ENCODE data around the gene GJA5. TPM values are rescaled to one million over a fixed set of nuclear protein-coding genes. Genes with fewer than 3 reads are reported as not detected.

The GJA5 gene
- total RNA-seq, result not detected in 2 replicates

DNA sequence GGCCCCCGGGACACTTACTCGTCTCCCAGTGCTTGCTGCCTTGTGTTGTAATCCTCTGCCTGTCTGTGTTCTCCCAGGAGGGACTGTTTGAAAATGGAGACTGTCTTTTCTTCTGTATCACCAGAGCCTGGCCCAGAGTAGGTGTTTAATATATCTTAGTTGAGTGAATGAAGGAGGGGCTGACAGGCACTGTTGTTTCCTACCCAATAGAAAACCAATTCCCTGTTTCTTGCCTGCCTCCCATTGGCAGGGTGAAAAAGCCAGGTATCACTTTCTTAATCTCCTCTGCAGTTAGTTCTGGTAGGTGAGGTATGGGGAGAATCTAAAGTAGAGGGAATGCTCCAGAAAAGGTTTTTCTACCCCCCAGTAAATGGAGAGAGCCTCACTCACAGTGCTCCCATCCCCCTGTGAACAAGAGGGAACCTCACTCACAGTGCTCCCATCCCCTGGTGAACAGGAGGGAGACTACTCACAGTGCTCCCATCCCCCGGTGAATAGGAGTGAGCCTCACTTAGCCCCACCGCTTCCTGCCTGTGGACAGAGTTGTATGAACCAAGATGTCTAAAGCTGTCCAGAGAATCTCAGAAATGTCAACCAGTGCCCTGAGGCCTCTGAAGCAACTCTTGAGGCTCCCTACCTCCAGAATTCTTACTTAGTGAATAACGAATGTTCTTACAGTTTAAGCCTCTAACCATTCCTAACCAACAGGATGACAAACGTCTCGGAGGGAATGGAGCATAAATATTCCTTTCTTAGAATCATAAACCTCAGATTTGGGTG, at the start of gene GJA5:
TSS of gene GJA5 (minus strand) at position 122 of the 780 bp plus-strand sequence. CDS start 1,364 bp downstream, outside the sequence.
- peaks cover 2% of the 10 kb centered on the region for H3K27me3 Mint-ChIP-seq
- intact Hi-C loops (cut with micrococcal nuclease), result no loop called here
- no peaks in the 10 kb centered on the region for H3K36me3 Mint-ChIP-seq (ENCODE audit: low read depth)
- H3K4me3 Mint-ChIP-seq, result no peak within 1 kb of the TSS
- no peak for DNase-seq
- no peak within 1 kb of the TSS for H3K27ac Mint-ChIP-seq
- H3K4me1 Mint-ChIP-seq, result peaks cover 12% of the 10 kb centered on the region
- H3K9me3 Mint-ChIP-seq, result no peaks in the 10 kb centered on the region

DNA sequence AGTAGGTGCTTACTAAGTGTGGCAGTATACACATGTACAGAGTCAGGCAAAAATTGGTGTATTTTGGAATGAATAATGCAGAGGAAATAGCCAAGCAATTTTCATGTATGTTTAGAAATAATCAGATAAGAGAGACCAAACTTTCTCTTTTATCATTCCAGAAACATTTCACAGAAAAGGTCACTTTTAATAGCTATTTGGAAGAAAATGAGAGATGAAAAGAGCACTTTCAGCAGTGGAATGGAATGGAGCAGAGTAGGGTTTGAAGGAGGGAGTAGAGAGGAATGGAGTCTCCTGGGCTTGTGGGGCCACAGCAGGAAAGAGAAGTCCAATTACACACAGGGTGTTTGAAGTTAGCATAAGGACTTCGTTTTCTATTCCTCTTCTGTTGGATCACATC, 48.8 kb upstream of the GJA5 start:
- intact Hi-C loops (cut with micrococcal nuclease), result no loop called here
- peaks cover 4% of the 10 kb centered on the region for H3K27me3 Mint-ChIP-seq
- DNase-seq, result no peak
- H3K9me3 Mint-ChIP-seq, result no peaks in the 10 kb centered on the region
- H3K27ac Mint-ChIP-seq, result no peak overlapping the region
- no peaks in the 10 kb centered on the region for H3K4me1 Mint-ChIP-seq
- no peak overlapping the region for H3K4me3 Mint-ChIP-seq
- no peaks in the 10 kb centered on the region for H3K36me3 Mint-ChIP-seq (ENCODE audit: low read depth)

DNA sequence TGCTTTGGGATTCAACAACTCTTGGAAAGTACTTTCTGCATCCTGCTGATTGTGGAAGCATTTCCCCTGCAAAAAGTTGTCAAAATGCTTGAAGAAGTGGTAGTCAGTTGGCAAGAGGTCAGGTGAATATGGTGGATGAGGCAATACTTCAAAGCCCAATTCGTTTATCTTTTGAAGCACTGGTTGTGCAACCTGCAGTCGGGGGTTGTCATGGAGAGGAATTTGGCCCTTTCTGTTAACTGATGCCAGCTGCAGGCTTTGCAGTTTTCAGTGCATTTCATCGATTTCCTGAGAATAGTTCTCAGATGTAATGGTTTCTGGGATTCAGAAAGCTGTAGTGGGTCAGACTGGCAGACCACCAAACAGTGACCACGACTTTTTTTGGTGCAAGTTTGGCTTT, 47.6 kb upstream of the GJA5 start:
- H3K4me1 Mint-ChIP-seq, result no peaks in the 10 kb centered on the region
- no peak for DNase-seq
- peaks cover 2% of the 10 kb centered on the region for H3K27me3 Mint-ChIP-seq
- H3K27ac Mint-ChIP-seq, result no peak overlapping the region
- no peaks in the 10 kb centered on the region for H3K9me3 Mint-ChIP-seq
- no peaks in the 10 kb centered on the region for H3K36me3 Mint-ChIP-seq (ENCODE audit: low read depth)
- intact Hi-C loops (cut with micrococcal nuclease), result no loop called here
- H3K4me3 Mint-ChIP-seq, result no peak overlapping the region

DNA sequence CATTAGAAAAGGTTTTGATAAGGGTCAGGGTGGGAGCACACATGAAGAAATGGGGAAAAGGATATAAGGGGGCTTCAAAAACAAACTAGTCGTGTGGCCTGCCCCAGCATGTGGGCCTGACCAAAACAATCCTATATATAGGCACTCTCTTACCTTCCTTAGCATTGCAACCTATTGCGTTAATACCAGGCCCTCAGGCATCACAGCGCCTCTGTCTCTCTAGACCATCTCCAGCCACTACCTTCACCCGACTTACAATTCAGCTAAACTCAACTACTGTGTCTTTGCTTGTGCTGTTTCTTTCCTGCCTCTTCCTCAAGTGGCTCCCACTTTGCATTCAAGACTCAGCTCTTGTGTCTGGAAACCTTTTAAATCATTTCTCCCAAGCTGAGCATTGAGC, 47.0 kb upstream of the GJA5 start:
- Mint-ChIP-seq H3K4me1 (no peaks in the 10 kb centered on the region), H3K9me3 (no peaks in the 10 kb centered on the region), H3K36me3 (ENCODE audit: low read depth) (no peaks in the 10 kb centered on the region), H3K27me3 (peaks cover 2% of the 10 kb centered on the region), H3K4me3 (no peak overlapping the region), H3K27ac (no peak overlapping the region)
- no peak for DNase-seq
- intact Hi-C loops (cut with micrococcal nuclease), result no loop called here

DNA sequence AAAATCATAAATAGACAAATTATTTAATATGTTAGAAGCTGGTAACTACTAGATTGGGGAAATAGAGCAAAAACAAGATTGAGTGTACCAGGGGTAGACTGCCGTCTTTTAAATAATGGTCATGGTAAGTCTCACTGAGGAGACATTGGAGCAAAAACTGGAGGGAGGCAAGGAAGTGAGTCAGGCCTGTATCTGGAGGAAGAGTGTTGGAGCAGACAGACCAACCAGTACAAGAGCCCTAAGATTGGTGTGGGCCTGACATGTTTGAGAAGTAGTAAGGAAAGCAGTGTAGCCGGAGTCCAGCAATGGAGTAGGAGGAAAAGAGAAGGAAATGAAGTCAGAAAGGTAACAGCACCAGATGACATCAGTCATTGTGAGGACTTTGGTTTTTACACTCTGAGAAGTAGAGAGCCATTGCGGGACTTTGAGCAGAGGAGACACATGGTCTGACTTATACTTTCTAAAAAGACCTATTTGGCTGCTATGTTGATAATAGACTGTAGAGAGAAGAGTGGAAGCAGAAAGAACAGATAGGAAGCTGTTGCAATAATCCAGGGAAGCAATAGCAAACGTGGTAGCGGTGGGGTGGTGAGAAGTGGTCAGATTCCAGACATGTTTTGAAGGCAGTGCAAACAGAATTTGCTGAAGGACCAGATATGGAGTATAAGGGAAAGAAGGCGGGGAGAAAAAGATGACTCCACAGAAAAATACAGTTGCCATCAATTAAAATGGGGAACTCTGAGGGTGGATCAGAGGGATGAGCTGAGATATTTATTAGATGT, 44.7 kb upstream of the GJA5 start:
- Mint-ChIP-seq H3K36me3 (ENCODE audit: low read depth) (no peaks in the 10 kb centered on the region), H3K9me3 (no peaks in the 10 kb centered on the region), H3K4me3 (no peak overlapping the region), H3K27ac (no peak overlapping the region), H3K4me1 (no peaks in the 10 kb centered on the region), H3K27me3 (no peaks in the 10 kb centered on the region)
- DNase-seq, result no peak
- intact Hi-C loops (cut with micrococcal nuclease), result no loop called here

DNA sequence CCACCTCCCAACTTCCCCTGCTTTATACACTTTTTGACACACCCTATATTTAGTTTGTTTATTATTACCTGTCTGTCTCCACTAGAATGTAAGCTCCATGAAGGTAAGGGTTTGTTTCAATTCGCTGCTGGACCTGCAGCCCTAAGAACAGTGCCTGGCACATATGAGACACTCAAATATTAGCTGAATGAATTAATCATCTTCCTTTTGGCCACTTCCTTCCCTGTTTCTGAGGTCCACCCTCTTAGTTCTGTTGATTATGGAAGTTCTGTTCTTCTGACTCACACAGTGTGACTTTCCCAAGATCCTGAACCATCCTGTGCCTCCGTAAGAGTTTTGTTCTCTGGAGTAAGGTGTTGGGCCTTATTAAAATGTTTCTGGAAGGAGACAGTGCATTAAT, 40.4 kb upstream of the GJA5 start:
- Mint-ChIP-seq H3K27ac (no peak overlapping the region), H3K36me3 (ENCODE audit: low read depth) (no peaks in the 10 kb centered on the region), H3K27me3 (no peaks in the 10 kb centered on the region), H3K4me3 (no peak overlapping the region), H3K4me1 (no peaks in the 10 kb centered on the region), H3K9me3 (no peaks in the 10 kb centered on the region)
- no peak for DNase-seq
- intact Hi-C loops (cut with micrococcal nuclease), result no loop called here

DNA sequence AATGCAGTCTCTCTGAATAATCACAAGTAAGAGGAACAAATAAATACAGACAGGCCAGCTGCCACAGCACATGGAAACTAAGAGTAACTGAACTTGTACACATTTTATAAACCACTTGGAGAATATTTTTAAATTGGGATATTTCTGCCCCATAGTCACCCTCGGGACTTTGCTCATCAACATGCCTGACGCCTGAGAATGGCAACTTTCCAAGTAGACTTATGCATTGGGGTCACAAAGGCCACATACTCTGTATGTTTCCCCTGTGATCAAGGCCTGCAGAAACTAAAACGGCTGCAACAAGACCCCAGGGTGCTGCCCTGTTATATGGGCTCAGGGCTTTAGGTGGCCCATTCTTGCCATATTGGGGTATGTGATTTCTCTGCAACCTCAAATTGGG, 38.3 kb upstream of the GJA5 start:
- H3K9me3 Mint-ChIP-seq, result no peaks in the 10 kb centered on the region
- H3K36me3 Mint-ChIP-seq (ENCODE audit: low read depth), result no peaks in the 10 kb centered on the region
- intact Hi-C loops (cut with micrococcal nuclease), result no loop called here
- no peaks in the 10 kb centered on the region for H3K4me1 Mint-ChIP-seq
- H3K27me3 Mint-ChIP-seq, result peaks cover 6% of the 10 kb centered on the region
- no peak overlapping the region for H3K27ac Mint-ChIP-seq
- no peak overlapping the region for H3K4me3 Mint-ChIP-seq
- no peak for DNase-seq

DNA sequence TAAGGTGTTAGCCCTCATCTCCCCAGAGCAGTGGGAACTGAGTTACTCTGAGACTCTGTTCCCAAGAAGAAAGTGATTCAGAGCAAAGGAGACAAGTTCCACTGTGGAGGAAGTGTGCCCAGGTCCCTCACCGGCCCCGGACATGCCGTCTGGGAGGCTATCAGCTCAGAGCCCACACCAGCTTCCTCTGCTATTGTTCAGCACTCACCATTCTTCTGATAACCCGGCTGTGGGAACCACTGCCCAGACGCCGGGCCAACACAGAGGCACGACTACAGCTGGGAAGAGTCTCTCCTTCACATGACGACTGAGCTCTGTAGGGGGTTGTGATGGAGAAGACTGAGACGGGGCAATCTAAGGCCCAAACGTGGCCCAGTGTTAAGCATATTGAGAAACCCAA, 34.2 kb upstream of the GJA5 start:
- H3K9me3 Mint-ChIP-seq, result no peaks in the 10 kb centered on the region
- DNase-seq, result no peak
- H3K27me3 Mint-ChIP-seq, result peaks cover 16% of the 10 kb centered on the region
- H3K27ac Mint-ChIP-seq, result no peak overlapping the region
- no peak overlapping the region for H3K4me3 Mint-ChIP-seq
- H3K4me1 Mint-ChIP-seq, result no peaks in the 10 kb centered on the region
- H3K36me3 Mint-ChIP-seq (ENCODE audit: low read depth), result no peaks in the 10 kb centered on the region
- intact Hi-C loops (cut with micrococcal nuclease), result no loop called here

DNA sequence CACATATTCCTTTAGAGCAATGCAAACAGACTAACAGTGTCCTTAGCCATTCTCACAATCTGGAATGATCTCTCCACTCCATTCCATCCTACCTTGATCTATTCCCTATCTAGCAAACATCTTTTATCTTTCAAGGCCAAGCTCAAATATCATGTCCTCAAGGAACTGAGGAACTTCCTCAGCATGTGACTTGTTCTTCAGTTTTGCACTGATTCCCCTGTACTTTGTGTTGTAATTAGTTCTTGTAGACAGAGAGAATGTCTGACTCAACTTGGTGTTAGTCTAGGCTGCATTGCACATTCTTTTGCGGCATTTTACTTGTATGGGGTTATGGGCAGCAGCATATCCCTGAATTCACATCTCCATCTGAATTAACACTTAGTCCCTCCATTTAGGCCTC, 31.5 kb upstream of the GJA5 start:
- intact Hi-C loops (cut with micrococcal nuclease), result no loop called here
- DNase-seq, result no peak
- peaks cover 22% of the 10 kb centered on the region for H3K27me3 Mint-ChIP-seq
- no peaks in the 10 kb centered on the region for H3K9me3 Mint-ChIP-seq
- H3K36me3 Mint-ChIP-seq (ENCODE audit: low read depth), result no peaks in the 10 kb centered on the region
- no peak overlapping the region for H3K4me3 Mint-ChIP-seq
- H3K4me1 Mint-ChIP-seq, result no peaks in the 10 kb centered on the region
- H3K27ac Mint-ChIP-seq, result no peak overlapping the region

DNA sequence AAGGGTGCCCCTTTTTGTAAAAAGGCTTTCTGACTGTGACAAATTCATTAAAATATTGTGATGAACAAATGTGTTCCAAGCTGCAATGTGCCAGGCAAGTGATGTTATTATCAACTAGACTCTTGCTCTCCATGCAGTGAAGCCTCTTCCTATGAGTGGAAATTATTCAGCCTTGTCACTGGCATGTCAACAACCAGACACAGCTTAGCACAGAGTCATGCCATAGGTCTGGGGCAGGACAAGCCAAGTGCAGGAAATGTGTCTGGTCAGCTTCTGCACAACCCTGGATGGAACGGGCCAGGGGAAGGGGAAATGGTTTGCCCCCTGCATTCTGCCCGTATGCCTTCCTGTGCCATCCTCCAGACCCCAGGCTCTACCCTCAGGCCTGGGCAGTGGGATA, 27.4 kb upstream of the GJA5 start:
- Mint-ChIP-seq H3K27ac (no peak overlapping the region), H3K36me3 (ENCODE audit: low read depth) (no peaks in the 10 kb centered on the region), H3K27me3 (peaks cover 16% of the 10 kb centered on the region), H3K9me3 (no peaks in the 10 kb centered on the region), H3K4me1 (no peaks in the 10 kb centered on the region), H3K4me3 (no peak overlapping the region)
- intact Hi-C loops (cut with micrococcal nuclease), result no loop called here
- no peak for DNase-seq

DNA sequence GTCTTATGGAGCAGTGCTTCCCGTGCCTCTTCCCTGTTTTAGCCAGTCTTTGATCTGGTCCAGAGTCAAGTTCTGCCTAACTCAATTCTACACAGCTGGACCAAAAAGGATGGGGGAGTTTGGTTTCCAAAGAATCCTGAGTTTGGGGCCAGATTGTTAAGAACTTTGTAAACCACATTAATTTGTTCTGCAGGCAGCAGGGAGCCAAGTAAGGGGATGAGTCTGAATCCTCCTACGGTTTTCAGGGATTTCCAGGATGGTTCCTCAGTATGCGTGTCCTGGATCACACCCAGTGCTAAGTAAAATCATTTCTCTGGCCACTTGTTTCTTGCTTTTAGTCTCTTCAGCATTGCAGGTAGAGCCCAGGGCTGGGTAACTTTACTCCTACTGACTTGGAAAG, 26.1 kb upstream of the GJA5 start:
- Mint-ChIP-seq H3K36me3 (ENCODE audit: low read depth) (no peaks in the 10 kb centered on the region), H3K4me3 (no peak overlapping the region), H3K27ac (no peak overlapping the region), H3K4me1 (no peaks in the 10 kb centered on the region), H3K9me3 (no peaks in the 10 kb centered on the region), H3K27me3 (peaks cover 16% of the 10 kb centered on the region)
- no peak for DNase-seq
- intact Hi-C loops (cut with micrococcal nuclease), result no loop called here

DNA sequence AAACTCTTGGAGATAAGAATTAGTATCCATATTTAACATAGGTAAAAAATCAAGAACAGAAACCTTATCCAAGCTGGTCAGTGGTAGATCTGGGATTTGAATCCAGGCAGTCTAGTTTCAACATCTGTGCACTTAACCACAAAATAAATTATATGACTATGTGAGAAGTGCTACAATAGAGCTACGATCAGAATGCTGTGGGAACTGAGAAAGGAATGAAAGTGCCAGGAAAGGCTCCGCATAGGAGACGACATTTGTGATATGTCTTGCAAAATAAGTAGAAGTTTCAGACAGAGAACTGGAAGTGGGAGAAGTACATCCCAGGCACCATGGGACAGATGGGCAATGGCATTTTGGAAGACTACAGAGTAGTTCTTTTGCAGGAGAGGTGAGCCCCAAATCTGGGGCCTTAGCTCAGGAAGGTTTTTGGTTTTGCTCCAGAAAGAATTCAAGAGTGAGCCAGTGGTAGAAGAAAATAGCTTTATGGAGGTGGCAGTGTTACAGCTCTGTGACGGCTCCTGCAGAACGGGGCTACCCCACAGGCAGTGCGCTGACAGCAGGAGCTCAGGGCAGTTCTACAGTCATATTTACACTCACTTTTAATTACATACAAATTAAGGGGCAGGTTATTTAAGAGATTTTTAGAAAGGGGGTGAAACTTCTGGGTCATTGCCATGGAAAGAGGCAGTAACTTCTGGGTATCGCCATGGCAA, 25.5 kb upstream of the GJA5 start:
- Mint-ChIP-seq H3K4me3 (no peak overlapping the region), H3K9me3 (no peaks in the 10 kb centered on the region), H3K27me3 (peaks cover 18% of the 10 kb centered on the region), H3K36me3 (ENCODE audit: low read depth) (no peaks in the 10 kb centered on the region), H3K4me1 (no peaks in the 10 kb centered on the region), H3K27ac (no peak overlapping the region)
- intact Hi-C loops (cut with micrococcal nuclease), result no loop called here
- DNase-seq, result no peak

DNA sequence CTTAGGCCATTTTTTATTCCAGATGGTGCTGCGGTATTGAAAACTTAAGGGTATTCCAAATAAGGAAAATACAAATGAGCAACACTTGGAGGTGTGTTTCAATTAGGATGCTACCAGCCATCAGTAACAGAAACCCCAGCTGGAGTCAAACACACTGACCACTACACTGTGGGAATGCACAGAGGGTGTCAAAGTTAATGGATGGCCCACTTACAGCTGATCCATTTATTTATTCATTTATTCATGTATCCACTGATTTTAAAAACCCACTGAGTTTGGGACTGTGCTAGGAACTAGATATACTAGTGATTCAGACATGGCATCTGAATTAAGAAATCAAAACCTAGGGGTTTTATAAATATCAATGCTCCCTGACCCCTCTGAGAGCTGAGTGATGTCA, 24.5 kb upstream of the GJA5 start:
- DNase-seq, result no peak
- no peaks in the 10 kb centered on the region for H3K4me1 Mint-ChIP-seq
- peaks cover 24% of the 10 kb centered on the region for H3K27me3 Mint-ChIP-seq
- H3K36me3 Mint-ChIP-seq (ENCODE audit: low read depth), result no peaks in the 10 kb centered on the region
- intact Hi-C loops (cut with micrococcal nuclease), result no loop called here
- no peaks in the 10 kb centered on the region for H3K9me3 Mint-ChIP-seq
- no peak overlapping the region for H3K4me3 Mint-ChIP-seq
- no peak overlapping the region for H3K27ac Mint-ChIP-seq

DNA sequence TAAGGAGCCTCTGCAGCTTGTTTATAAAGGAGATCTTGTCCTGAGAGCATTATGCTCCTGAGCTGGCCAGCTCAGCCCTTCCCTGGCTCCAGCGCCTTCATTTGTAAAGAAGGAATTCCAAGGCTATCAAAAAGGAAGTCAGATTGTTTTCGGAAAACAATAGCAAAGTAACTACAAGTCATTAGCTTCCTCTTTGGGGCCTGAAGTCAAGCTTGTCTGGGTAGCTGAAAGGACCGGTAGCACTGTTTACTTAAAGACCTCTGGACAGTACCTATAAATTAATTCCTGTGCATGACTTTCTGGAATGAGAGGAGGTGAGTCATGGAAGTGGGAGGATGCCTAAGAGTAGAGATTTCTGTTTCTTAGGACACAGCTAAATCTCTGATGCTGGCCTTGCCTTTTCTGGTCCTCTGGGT, 20.7 kb upstream of the GJA5 start:
- Mint-ChIP-seq H3K27me3 (peaks cover 30% of the 10 kb centered on the region), H3K4me3 (no peak overlapping the region), H3K9me3 (no peaks in the 10 kb centered on the region), H3K27ac (no peak overlapping the region), H3K36me3 (ENCODE audit: low read depth) (no peaks in the 10 kb centered on the region), H3K4me1 (no peaks in the 10 kb centered on the region)
- DNase-seq, result no peak
- intact Hi-C loops (cut with micrococcal nuclease), result no loop called here

Data from activated CD4-positive, alpha-beta T cell treated with anti-CD3 and anti-CD28 coated beads, Interleukin-2, amount 10 ng/mL, durations not matched to agents 24 days and 14 days (primary cell).